Vagina (tissue), 2 donors: ENCODE data around the gene FOXA3. TPM values are rescaled to one million over a fixed set of nuclear protein-coding genes. Genes with fewer than 3 reads are reported as not detected.

Source experiments
- DNase-seq, 2 donors: peaks; one replicate each; pipeline ENCODE4 v3.0.0-alpha.2; 2017; ENCODE audit errors: extremely low spot score in 2 of 2
- H3K27ac ChIP-seq: fragments of 200-600 bp; sonication (generic); one replicate; pipeline ENCODE4 v1.5.1; 2019
- H3K27me3 ChIP-seq: fragments of 200-600 bp; sonication (generic); one replicate; pipeline ENCODE4 v1.5.1; 2019
- H3K36me3 ChIP-seq, 2 donors: fragments of 200-600 bp; sonication (generic); one replicate each; pipeline ENCODE4 v1.5.1; 2017 to 2019
- H3K4me1 ChIP-seq: fragments of 200-600 bp; sonication (generic); one replicate; pipeline ENCODE4 v1.5.1; 2019
- H3K4me3 ChIP-seq, 2 donors: fragments of 200-600 bp; sonication (generic); 1 replicate in 1 of 2; 2 replicates in 1 of 2; pipeline ENCODE4 v1.5.1; 2016 to 2019
- H3K9me3 ChIP-seq: fragments of 200-600 bp; sonication (generic); one replicate; pipeline ENCODE4 v1.5.1; 2019
- POLR2A ChIP-seq, 2 donors: fragments of 450-650 bp; IDR thresholded peaks; one replicate each; pipeline ENCODE4 v1.6.1; 2017; ENCODE audit warnings: antibody characterized with exemption in 2 of 2, mild to moderate bottlenecking in 2 of 2, moderate library complexity in 2 of 2
- POLR2AphosphoS5 ChIP-seq, 2 donors: sonication (generic); formaldehyde crosslinking; IDR thresholded peaks; one replicate each; pipeline ENCODE4 v1.9.0; 2017; ENCODE audit warnings: antibody characterized with exemption in 2 of 2, mild to moderate bottlenecking in 2 of 2, low read depth in 1 of 2; ENCODE audit not compliant: insufficient read depth in 1 of 2
- intact Hi-C: fragments of 100-400 bp; cut with DNase I; formaldehyde crosslinking; loops from one replicate; pipeline ENCODE4 v1.15.1; 2023
- total RNA-seq: library from RNA; depleted of rRNA; stranded (reverse); fragments of >200 nt; gene quantifications from one replicate; pipeline ENCODE4 v1.2.3, GENCODE V29; 2016
- TF ChIP-seq, protein P1 (sequence below), 3 experiments: fragments of 450-650 bp in 2 of 3; fragments of 200-600 bp in 1 of 3; sonication (generic) in 1 of 3; IDR thresholded peaks; one replicate each; pipeline ENCODE4 v1.5.1; 2017 to 2019; ENCODE audit warnings: antibody characterized with exemption in 3 of 3, mild to moderate bottlenecking in 2 of 3, moderate library complexity in 2 of 3

The FOXA3 gene
- total RNA-seq, 1 donor from 2014 or later: not detected

DNA sequence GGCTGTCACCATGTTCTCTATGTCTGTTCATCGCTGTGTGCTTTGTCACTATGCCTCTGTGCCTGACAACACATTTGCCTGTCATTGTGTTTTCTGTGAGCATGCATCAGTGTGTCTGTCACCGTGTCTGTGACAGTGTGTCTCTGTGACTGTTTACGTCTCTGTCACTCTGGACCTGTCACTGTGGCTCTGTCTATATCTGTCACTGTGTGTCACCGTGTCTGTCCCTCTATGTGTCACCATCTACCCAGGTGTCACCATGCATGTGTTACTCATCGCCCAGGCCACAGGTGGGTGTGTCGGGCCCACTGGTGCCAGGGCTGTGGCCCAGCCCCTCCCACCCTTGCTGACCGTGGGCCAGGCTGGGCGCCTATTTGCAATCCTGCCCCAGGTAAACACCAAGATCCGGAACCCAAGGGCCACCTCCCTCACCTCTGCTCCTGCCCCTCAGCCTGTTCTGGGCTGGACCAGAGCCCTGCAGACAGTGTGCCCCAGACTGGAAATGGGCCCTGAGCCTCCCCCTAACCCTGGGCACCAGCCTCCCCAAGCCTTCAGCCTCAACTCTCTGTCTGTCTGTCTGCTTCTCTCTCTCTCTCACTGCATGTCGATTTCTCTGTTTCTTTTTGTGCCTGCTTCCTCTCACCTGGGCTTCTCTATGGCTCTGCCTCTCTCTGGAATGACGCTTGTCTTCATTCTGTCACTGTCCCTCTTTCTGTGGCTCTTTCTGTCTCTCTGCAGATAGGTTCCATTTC is 14.1 kb downstream of the FOXA3 start:
- DNase-seq: no peak
- H3K36me3 ChIP-seq: no peaks in the 10 kb centered on the region
- intact Hi-C loops: loop anchor here (10.0 kb wide), 1 partner anchor 137 kb away; no protein-coding TSS in a partner anchor
- no peak overlapping the region for H3K27ac ChIP-seq
- no peak overlapping the region for H3K4me3 ChIP-seq
- TF ChIP-seq, protein P1, sequence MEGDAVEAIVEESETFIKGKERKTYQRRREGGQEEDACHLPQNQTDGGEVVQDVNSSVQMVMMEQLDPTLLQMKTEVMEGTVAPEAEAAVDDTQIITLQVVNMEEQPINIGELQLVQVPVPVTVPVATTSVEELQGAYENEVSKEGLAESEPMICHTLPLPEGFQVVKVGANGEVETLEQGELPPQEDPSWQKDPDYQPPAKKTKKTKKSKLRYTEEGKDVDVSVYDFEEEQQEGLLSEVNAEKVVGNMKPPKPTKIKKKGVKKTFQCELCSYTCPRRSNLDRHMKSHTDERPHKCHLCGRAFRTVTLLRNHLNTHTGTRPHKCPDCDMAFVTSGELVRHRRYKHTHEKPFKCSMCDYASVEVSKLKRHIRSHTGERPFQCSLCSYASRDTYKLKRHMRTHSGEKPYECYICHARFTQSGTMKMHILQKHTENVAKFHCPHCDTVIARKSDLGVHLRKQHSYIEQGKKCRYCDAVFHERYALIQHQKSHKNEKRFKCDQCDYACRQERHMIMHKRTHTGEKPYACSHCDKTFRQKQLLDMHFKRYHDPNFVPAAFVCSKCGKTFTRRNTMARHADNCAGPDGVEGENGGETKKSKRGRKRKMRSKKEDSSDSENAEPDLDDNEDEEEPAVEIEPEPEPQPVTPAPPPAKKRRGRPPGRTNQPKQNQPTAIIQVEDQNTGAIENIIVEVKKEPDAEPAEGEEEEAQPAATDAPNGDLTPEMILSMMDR (IDR thresholded peaks at IDR 0.05): no peak
- TF ChIP-seq POLR2AphosphoS5 (IDR thresholded peaks at IDR 0.05; ENCODE audit: insufficient read depth in 1 of 2, low read depth in 1 of 2): no peak
- no peak for TF ChIP-seq POLR2A (IDR thresholded peaks at IDR 0.05)
- H3K9me3 ChIP-seq: no peaks in the 10 kb centered on the region
- peaks cover 24% of the 10 kb centered on the region for H3K4me1 ChIP-seq
- no peaks in the 10 kb centered on the region for H3K27me3 ChIP-seq

DNA sequence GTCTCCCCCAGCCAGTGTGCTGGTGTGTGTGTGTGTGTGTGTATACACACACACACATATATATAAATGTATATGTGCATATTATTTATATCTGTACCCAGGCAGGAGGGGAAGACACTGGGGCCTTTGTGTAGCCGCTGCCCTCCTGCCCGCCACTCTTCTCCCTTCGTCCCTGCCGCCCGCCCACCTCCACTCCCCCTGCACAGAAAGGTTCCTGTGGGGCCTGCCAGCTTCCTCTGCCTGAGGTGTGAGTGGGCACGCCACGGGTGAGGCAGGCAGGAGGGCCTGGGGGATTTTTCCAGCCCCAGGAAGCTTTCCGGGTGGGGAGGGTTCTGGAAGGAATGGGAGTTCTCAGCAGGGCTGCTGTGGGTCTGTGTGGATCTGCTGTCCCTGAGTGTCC is 14.9 kb downstream of the FOXA3 start:
- no peak overlapping the region for H3K27ac ChIP-seq

DNA sequence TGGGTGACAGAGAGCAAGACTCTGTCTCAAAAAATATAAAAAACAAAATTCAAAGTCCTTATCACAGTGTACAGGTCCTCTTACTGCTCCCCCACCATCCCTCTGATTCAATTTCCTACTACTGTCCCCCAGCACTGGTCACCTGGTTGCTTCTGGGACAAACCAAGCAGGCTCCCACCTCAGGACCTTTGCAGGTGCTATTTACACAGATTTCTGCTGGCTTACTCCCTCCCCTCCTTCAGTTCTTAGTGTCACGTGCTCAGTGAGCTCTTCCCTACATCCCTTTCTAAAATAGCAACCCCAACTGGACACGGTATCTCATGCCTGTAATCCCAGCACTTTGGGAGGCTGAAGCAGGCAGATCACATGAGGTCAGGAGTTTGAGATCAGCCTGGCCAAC is 15.8 kb downstream of the FOXA3 start:
- H3K4me3 ChIP-seq: no peak overlapping the region
- no peak overlapping the region for H3K27ac ChIP-seq
- H3K9me3 ChIP-seq: no peaks in the 10 kb centered on the region
- H3K4me1 ChIP-seq: peaks cover 42% of the 10 kb centered on the region
- H3K27me3 ChIP-seq: no peaks in the 10 kb centered on the region
- intact Hi-C loops: loop anchor here (10.0 kb wide), 2 partner anchors 65 to 135 kb away; partner anchors contain the start of gene RSPH6A
- no peaks in the 10 kb centered on the region for H3K36me3 ChIP-seq
- DNase-seq: no peak
- TF ChIP-seq, protein P1 (IDR thresholded peaks at IDR 0.05): no peak
- TF ChIP-seq POLR2A (IDR thresholded peaks at IDR 0.05): no peak
- no peak for TF ChIP-seq POLR2AphosphoS5 (IDR thresholded peaks at IDR 0.05; ENCODE audit: insufficient read depth in 1 of 2, low read depth in 1 of 2)

More for the DNA sequence above, 14.9 kb downstream of the FOXA3 start:
- DNase-seq: no peak
- no peaks in the 10 kb centered on the region for H3K36me3 ChIP-seq
- H3K27me3 ChIP-seq: no peaks in the 10 kb centered on the region
- no peaks in the 10 kb centered on the region for H3K9me3 ChIP-seq
- TF ChIP-seq, protein P1 (IDR thresholded peaks at IDR 0.05): no peak
- no peak for TF ChIP-seq POLR2AphosphoS5 (IDR thresholded peaks at IDR 0.05; ENCODE audit: insufficient read depth in 1 of 2, low read depth in 1 of 2)
- no peak for TF ChIP-seq POLR2A (IDR thresholded peaks at IDR 0.05)
- H3K4me3 ChIP-seq: no peak overlapping the region
- H3K4me1 ChIP-seq: peaks cover 33% of the 10 kb centered on the region
- intact Hi-C loops: loop anchor here (10.0 kb wide), 1 partner anchor 136 kb away; no protein-coding TSS in a partner anchor

DNA sequence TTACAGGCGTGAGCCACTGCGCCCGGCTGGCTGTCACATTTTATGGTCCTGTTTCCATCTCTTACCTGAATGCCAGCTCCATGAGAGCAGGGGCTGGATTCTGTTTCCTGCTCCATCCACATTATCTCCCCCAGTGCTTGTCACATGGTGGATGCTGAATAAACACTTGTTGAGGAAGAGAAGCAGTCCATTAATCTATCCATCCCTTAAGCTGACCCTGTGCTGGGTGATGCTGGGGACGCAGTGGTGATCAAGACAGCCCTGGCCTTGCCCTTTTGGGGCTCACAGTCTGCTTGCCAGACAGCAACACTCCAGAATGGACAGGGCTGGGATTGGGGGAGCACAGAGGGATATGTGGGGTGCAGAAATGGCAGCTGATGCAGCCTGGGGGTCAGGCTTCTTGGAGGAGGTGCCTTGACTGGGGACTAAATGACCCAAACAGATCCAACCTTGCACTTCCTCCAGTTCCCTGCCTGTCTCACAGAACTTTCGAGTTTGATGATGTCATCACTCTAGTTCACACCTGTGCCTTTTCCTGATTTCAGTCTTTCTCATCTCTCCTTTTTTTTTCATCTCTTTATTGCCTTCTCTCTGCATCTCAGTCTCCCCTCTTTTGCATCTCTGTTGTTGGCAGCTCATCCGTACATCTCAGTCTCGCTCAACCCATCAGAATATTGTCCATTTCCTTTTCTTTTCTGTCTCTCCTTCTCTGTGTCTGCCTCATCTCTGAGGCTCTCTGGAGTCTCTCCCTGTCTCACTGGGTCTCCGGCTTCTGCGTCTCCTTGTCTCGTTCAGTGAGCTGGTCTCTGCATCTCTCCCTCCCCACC is 17.2 kb downstream of the FOXA3 start:
- Histone ChIP-seq H3K4me3 (no peak overlapping the region), H3K27me3 (no peaks in the 10 kb centered on the region), H3K9me3 (no peaks in the 10 kb centered on the region), H3K4me1 (peaks cover 45% of the 10 kb centered on the region), H3K36me3 (no peaks in the 10 kb centered on the region), H3K27ac (no peak overlapping the region)
- TF ChIP-seq, protein P1 (IDR thresholded peaks at IDR 0.05): no peak
- TF ChIP-seq POLR2A (IDR thresholded peaks at IDR 0.05) (no peak), POLR2AphosphoS5 (IDR thresholded peaks at IDR 0.05; ENCODE audit: insufficient read depth in 1 of 2, low read depth in 1 of 2) (no peak)
- intact Hi-C loops: loop anchor here (10.0 kb wide), 1 partner anchor 66 kb away; the partner anchor contains the start of gene RSPH6A
- no peak for DNase-seq
